NCI-H2196 (cell line): Measurements from ENCODE around the gene PLAC1.

ENCODE experiments used
- DNase-seq: peaks from one replicate; lab custom pipeline; 2025; ENCODE audit not compliant: unreplicated experiment; lab: John Stamatoyannopoulos, UW

The PLAC1 gene

DNA sequence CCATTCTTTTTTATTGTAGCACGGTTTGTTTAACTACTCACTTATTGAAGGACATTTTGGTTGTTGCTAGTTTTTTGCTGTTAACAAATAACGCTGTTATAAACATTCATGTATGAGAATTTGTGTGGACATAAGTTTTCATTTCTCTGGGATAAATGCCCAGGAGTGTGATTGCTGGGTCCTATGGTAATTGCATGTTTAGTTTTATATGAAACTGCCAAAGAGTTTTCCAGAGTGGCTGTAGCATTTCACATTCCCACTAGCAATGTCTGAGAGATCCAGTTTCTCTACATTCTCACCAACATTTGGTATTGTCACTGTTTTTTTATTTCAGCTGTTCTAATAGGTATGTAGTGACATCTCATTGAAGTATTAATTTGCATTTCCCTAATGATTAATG, 66.8 kb downstream of the PLAC1 start:
- DNase-seq, result no peak

DNA sequence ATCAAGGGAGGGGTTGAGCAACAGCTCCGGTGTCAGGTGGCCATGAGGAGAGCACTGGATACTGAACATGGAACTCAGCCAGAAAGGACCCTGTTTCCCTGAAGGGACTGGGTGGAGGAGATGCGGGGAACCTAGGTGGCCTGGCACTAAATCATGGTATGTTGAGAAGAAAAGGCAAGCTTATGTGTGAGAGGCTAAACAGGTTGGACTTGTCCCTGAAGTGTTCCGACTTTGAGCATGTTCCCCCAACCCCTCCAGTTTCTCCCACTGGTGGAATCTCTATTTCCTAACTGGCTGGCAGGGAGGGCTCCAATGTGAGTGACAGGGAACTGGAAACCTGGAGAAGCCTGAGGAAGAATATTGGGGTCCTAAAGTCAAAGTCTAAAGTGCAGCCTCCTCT, 69.5 kb downstream of the PLAC1 start:
- DNase-seq, result no peak

DNA sequence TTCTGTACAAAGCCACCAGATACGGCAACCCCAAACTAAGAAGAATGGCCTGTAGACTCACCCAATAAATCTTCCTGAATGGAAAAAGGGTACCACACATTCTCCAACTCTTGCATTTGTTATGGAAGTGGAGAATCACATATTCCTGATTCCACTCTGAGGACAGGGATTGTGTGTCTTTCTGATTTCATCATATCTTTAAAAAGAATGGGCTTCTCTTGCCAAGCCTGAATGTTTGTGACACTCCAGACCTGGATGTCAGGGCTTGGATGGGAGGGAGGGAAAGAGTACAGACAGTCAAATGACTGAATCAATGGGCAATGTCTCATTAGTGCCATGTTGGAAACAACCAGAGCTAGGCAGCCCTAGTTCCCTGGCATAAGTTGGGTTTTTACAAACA, 77.4 kb downstream of the PLAC1 start:
- DNase-seq, result no peak

DNA sequence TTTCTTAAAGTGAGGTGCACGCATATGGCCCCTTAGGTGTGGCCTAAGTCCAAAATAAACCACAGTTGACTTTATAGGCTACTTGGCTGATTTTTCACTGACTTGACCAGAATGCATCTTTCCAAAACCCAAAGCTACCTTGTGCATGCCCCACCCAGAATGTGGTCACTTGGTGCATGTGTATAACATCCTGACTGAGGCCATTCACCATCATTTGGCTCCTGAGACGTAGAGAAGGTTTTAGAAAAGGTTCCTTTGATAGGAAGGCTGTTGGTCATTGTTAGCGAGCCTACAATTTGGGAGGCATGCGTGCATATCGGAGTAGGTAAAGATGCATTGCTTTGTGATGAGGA, 84.6 kb downstream of the PLAC1 start:
- DNase-seq, result no peak

DNA sequence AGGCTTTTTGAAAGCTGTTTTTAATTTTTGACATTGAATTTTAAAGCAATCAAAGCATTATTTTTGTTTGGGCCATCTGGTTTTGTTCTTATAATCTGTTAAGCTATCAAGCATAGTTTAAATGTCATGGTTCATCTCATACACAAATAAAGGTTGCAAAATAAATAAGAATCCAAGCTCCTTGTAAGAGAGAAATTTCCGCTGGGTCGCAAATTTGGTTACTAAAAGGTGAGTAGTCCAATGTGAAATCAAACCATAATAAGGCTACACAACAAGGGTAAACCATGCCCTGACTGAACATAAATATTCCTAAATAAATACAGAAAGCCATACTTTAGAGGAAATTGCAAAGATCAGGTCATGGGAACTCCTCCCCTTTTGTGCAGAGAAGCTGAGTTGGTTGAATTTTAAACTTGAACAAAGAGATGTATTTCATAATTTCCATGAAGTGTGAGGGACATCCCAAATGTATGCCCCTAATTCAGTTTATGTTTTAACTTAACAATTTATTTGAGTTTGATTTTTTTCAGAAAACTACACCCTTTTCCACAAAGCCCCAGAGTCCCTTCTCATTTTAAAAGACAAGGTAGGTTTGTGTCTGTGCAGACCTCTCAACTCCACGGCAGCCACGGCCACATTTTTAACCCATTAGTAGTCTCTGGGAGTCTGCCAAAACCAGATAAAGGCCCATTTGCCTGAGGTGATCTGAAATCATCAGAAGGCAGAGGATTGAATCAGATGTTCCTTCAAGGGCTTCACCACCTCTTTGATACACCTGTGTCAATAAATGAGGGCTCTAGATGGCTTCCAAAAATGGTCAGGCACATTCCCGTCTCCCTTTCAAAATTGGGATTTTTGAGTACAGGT, 85.2 kb downstream of the PLAC1 start:
- no peak for DNase-seq

DNA sequence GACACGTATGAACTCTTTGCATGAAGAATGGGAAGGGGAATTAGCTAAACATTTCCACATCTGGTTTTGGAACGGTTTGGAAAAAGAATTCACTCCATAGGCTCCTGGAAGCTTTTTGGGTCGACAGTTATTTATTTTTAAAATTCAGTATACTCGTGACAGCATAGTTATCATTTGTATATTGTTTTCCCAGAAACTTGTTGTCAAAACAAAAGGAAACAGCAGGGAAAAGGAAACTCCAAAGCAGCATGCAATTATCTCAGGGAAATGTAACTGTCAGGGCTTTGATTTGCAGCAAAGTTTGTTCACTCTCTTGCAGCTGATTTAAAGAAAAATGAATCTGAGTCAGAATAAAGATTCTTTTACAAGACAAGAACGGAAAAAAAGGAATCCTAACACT, 86.5 kb downstream of the PLAC1 start:
- DNase-seq, result no peak

DNA sequence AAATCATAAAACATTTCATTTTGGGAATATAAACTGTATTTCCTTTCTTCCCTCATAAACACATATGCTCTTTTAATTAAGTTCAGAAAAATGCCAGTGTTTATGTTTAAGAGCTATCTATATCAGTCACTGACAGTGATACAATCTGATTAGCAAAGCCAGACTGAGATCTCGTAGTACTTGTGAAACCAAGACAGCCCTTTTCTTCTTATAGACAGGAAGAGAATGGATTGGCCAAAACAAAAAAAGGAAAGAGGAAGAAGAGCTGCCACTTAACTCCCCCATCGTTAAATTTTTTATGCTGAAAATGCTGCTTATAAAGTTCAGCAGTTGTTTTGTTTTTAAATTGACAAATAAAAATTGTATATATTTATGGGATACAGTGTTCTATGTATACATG, 87.4 kb downstream of the PLAC1 start:
- no peak for DNase-seq

DNA sequence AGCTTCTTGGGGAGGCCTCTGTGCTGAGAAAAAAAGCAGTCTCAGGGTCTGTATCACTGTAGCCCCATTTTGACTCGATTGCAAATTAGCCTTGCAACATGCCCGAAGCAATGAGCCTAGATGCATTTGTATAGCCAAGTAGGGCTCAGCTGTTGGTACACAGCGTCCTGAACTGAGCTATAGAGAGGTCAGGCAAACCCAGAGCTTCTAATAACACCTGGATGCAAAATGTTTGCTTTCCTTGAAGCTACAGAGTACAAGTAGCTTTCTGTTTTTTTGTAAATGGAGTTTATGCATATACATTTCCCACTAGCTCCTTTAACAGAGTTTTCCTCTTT, 87.8 kb downstream of the PLAC1 start:
- no peak for DNase-seq

DNA sequence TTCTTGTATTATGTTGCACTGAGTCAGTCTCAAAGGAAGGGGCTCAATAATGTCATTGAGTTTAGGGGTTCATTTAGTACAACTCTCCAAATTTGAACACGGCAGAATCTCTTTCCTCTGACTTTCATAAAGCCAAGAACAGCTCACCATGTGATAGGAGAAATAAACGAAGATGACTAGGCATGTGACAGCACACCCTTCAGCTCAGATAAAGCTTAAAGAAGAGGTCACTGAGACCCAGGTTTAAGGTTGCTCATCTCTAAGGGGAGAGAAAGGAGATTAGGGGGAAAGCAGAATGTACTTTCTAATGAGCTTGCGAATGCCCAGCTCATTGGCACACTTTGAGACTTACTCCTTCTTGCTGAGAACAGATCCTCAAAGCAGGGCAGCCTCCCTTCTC, 89.0 kb downstream of the PLAC1 start:
- no peak for DNase-seq

DNA sequence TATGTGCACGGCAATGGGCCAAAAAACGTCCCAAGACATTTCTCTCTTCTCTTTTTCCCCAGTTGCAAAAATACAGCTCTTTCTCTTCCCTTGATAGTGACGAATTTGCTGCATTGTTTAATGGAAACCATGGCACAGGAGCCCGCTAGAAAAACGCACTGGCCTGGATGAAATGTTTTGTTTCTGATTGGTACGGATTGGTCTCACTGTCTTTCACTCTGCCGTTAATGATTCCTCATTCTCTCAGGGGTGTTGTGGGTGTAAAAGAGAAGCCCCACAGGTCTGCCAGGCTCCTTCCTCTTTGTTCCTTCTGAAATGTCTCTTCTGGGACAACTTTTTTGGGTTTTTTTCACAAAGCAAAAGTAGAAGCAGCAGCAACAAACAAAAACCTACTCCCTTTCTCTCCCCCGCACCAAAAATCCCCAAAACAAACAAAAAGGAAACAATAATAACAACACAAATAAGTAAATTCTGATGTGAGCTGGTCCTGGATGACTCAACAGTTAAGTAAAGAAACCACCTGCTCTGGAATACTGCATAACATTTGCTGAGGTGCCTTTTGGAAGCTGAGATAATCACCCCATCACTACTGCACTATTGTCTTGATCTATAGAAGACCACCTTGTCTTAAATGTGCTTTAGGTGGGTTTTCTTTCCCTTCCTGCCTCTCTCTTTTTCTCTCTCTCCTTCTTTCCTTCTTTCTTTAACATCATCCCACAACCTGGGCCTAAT, 89.8 kb downstream of the PLAC1 start:
- DNase-seq, result no peak

DNA sequence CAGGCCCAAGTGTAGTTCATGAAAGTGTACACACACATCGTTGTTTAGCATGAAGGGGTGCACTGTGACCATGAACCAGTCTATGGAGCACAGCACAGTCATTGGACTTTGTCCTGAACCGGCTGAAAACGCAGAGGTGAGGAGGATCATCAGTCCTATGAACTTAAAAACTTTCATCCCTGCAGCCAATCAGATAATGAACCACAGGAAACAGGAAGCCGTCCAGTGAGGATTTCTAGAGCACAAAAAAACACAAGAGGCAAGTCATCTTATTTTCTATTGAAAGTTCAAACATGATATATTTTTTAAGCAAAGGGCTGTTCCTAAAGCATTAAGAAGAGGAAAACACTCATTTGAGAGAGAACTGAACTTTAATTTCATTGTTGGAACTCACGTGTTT, 91.8 kb downstream of the PLAC1 start:
- DNase-seq, result no peak

DNA sequence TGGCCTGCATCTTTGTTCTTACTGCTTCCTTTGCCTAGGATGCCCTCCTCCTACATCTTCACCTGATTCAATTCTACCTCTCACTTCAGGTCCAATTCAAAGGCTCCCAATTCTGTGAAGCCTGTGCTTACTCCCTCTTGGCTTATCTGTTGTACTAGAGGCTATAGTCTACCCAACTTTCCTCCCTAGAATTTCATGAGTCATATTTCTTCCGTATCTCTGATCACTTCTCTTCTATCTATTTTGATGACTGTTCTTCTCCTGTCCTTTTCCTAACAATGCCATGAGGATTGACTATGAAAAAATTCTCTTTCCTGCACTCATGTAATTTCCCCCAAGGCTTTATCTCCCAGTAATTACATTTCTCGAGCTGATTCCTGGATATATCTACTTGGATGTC, 96.3 kb downstream of the PLAC1 start:
- no peak for DNase-seq

DNA sequence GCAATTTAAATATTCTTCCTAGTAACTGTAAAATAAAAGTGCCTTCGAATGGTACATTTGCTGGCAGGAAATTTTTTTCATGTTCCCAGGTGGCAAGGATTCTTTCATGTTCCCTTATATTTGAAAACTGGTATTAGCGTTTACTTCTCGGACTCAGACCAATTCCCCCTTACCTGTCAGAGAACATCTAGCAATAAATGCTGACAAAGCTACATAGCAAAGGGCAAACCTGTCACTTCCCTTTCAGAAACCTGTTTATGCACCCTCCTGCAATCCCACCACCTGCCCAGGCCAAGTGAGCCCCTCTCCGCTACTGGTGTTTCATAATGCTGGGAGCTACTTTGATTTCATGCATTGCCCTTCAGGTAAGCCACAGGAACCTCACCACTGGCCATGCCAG, 100.1 kb downstream of the PLAC1 start:
- DNase-seq, result no peak

DNA sequence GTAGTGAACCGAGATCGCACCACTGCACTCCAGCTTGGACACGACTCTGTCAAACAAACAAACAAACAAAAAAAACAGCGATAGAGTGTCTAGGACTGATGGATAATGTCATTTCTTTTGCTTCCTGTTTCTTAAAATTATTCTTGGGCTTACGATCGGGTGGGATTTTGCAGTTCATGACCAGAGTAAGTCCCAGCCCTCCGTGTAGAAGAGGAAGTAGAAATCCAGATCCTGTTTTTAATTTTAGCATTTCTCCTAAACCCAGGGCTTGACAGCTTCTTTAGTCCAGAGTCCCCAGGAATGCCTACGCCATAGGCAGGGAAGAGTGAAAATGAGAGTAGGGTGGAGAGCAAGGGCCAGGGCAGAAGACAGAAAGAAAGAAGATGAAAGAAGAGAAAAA, 104.0 kb downstream of the PLAC1 start:
- DNase-seq, result no peak

DNA sequence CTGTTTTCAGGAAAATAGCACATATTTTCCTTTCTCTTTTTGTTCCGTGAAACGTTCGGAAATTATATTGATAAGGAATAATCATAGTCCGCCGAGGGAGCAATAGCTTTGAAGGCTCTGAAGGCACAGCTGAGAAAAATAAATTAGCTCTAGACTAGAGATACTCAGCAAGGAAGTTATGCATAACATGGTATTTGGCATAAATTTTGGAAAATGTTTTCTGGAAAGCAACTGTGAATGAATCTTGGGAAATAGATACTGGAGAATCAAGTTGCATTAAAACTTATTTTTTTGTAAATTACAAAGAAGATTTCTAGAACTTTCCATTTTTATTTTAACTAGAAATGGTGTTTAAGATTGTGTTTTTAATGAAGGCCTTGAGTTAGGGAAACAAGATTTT, 105.9 kb downstream of the PLAC1 start:
- DNase-seq, result no peak

DNA sequence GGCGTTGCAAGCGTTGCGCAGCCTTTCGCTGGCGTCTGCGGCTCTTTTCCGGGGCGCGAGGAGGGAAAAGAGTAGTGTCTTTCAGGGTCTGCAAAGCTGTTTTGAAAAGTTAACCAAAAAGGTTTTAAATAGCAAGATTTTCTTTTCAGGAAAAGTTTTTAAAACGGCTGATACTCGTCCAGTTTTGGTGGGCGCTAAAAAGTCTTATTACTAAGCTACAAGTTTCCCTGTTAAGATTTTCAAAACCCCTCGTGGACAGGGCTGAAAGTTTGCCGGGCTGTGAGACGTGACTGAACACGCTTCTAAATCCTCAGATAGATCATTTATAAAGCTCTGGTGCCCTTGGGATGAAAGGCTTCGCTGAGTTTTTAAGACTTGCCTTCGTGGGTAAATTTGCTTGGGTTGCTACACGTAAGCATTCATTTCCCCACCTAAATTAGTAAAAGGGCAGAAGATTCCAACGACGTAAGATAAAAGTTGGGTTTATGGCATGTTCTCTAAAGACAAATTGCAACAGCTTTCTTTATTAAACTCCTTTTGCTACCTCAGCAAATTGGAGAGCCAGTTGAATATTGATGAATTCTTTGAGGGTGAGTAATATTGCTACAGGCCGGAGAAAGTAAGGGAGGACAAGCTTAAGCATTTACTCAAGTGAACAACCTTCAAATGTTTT, 106.8 kb downstream of the PLAC1 start:
- DNase-seq, result no peak

DNA sequence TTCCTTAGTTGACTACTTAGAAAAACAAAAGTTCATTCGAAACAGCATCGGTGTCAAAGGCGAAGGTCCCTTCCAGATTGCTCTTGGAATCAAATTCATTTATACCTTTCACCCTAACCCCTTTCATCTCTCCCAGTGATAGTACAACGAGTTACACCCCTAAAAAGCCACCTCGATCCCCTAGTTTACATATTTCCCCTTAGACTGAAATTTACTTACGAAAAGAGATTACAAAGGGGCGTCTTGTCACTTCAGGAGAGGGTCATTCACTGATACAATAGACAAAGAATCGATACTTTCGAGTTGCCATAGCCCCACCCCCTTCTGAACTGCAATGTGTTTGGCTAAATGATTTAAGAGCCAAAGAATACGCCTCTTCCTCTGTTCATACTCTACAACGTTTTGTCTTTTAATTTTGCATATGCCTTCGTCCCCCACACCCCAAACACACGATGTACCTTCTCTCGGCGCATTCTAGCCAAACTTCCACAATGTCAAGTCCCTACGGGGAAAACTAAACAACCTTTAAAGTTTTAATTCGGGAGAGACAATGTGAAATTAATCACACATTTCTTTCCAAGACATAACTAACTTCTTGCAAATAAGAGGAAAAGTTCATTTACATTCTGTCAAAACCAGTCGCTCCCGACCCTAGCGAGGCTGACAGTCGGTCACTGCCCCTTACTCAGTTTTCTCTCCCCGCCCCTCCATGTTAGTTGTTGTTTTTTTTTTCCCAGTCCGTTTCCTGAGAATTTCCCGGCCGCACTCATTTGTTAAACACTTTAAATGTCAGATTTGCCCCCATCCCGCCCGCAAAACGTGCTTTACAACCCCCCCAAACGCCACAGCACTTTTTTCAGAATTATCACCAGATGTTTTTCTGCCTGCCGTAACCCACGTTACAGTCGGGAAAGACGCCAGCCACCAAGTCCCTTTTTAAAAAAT, 109.7 kb downstream of the PLAC1 start:
- DNase-seq, result no peak

DNA sequence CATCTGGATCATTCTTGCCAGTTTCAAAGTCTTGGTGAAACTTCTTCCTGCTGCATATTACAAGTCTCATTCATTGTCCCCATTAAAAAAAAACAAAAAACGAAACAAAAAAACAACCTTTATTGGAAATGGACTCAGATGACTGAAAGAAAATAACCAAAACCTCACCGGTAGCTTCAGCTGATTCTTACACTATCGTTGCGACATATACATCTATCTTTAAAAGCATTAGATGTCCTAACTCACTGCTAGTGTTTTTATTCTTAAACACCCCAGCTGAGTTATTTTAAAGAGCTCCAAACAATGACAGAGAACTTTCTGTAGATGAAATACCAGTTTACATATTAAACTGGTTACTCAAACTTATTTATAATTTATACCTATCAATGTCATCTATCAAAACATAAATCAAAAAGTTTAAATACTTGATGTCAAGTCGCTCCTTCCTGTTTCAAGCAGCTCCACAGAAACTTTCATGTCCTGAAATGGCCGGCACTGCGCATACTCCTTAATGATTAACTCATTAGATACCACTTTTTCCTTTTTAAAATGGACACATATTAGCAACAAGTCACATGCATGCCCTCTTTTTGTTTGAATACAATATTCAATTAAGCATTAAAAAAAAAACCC, 111.1 kb downstream of the PLAC1 start:
- DNase-seq, result no peak

DNA sequence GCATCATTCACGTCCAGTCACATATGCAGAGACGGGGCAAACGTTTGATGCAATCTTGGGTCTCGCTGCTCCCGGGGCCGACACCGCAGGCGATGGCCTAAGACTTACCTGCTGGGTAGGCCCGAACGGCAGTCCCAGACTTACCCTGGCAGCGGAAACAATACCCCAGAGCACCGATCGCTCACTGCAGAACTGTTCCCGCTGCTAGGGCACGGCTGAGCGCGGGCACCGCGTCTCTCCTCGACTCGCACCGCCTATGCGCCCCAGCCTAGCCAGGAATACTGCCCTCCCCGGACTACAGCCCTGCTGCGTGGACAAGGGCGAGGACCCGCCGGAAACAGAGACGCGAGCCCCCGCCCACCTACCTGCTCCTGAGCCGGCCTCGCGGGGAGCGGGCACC, 112.1 kb downstream of the PLAC1 start:
- DNase-seq, result no peak

DNA sequence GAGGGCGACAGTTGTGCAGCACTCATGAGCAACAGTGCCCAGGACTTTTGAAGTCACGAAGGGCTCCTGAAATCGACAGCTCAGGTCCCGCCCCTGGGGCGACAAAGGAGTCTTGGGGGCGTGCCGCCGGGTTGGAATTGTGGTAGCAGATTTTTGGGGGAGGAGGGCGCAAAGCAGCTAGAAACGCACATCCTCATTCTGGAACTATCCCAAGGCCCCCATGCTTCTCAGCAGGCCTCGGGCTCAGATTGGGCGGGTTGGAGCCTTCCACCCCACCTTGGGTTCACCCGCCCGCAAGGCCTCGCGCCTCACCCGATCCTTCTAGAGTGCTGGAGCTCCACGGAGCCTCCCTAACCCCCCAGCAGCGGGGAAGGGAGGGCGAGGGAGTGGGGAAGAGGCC, 112.8 kb downstream of the PLAC1 start:
- DNase-seq, result no peak
